GM23338 (cell line): ENCODE results near the gene YIPF1. TPM values are rescaled to one million over a fixed set of nuclear protein-coding genes. Genes with fewer than 3 reads are reported as not detected.

Experiments used
- ATAC-seq: fragments of 200-7000 bp; cut with Tn5 transposase; 3 replicates; pipeline ENCODE4 v1.9.1; 2020
- DNase-seq: peaks from one replicate; pipeline ENCODE4 v3.0.0-alpha.2; 2015; ENCODE audit warnings: low spot score
- H2AFZ ChIP-seq: fragments of 200-600 bp; sonication (generic); 2 replicates; pipeline ENCODE4 v1.8.0; 2016; ENCODE audit warnings: antibody characterized with exemption, mild to moderate bottlenecking, moderate library complexity
- H3F3A ChIP-seq: fragments of 200-600 bp; sonication (generic); replicated peaks from 2 replicates; pipeline ENCODE4 v1.8.0; 2017; ENCODE audit warnings: antibody characterized with exemption, mixed run types, low read depth
- H3K27ac ChIP-seq: fragments of 200-600 bp; sonication (generic); 2 replicates; pipeline ENCODE4 v1.6.1; 2016; ENCODE audit warnings: low read depth
- H3K27me3 ChIP-seq: fragments of 200-600 bp; sonication (generic); 2 replicates; pipeline ENCODE4 v1.8.0; 2016; ENCODE audit warnings: mild to moderate bottlenecking, mixed run types, moderate library complexity; ENCODE audit not compliant: insufficient read depth
- H3K36me3 ChIP-seq: fragments of 200-600 bp; sonication (generic); 2 replicates; pipeline ENCODE4 v1.8.0; 2016; ENCODE audit warnings: mild to moderate bottlenecking; ENCODE audit not compliant: insufficient read depth
- H3K4me1 ChIP-seq: fragments of 200-600 bp; sonication (generic); 2 replicates; pipeline ENCODE4 v1.8.0; 2016; ENCODE audit warnings: mild to moderate bottlenecking, moderate library complexity; ENCODE audit not compliant: insufficient read depth
- H3K4me2 ChIP-seq: fragments of 200-600 bp; sonication (generic); 2 replicates; pipeline ENCODE4 v1.7.1; 2017; ENCODE audit warnings: mixed run types
- H3K4me3 ChIP-seq: fragments of 200-600 bp; sonication (generic); 2 replicates; pipeline ENCODE4 v1.6.1; 2016; ENCODE audit warnings: mixed run types
- H3K79me2 ChIP-seq: fragments of 200-600 bp; sonication (generic); replicated peaks from 2 replicates; pipeline ENCODE4 v1.8.0; 2017; ENCODE audit warnings: mild to moderate bottlenecking; ENCODE audit not compliant: insufficient read depth
- H3K9me2 ChIP-seq: fragments of 200-600 bp; sonication (generic); 2 replicates; pipeline ENCODE4 v1.8.0; 2017; ENCODE audit not compliant: insufficient read depth
- H4K20me1 ChIP-seq: fragments of 200-600 bp; sonication (generic); replicated peaks from 2 replicates; pipeline ENCODE4 v1.8.0; 2017; ENCODE audit warnings: mild to moderate bottlenecking; ENCODE audit not compliant: insufficient read depth
- H3K27ac Mint-ChIP-seq: 2 replicates; pipeline ENCODE4 v1.8.0; 2020; ENCODE audit warnings: inconsistent platforms, mild to moderate bottlenecking, moderate library complexity, mixed read lengths
- H3K27me3 Mint-ChIP-seq: 3 replicates; pipeline ENCODE4 v1.8.0; 2022; ENCODE audit warnings: low read depth, mild to moderate bottlenecking, moderate library complexity, mixed read lengths, inconsistent platforms; ENCODE audit not compliant: insufficient read depth, poor library complexity
- H3K36me3 Mint-ChIP-seq: 3 replicates; pipeline ENCODE4 v1.8.0; 2021; ENCODE audit warnings: low read depth, mild to moderate bottlenecking, inconsistent platforms, moderate library complexity, mixed read lengths
- H3K4me1 Mint-ChIP-seq: 3 replicates; pipeline ENCODE4 v1.8.0; 2020; ENCODE audit warnings: mild to moderate bottlenecking, inconsistent platforms, mixed read lengths
- H3K4me3 Mint-ChIP-seq: 3 replicates; pipeline ENCODE4 v1.8.0; 2021; ENCODE audit warnings: moderate library complexity, mild to moderate bottlenecking, inconsistent platforms, mixed read lengths
- H3K9me3 Mint-ChIP-seq: 3 replicates; pipeline ENCODE4 v1.8.0; 2020; ENCODE audit warnings: moderate library complexity, mild to moderate bottlenecking, inconsistent platforms, mixed read lengths
- CREB1 ChIP-seq: fragments of 250-450 bp; sonication (Bioruptor Pico); IDR thresholded peaks from 2 replicates; pipeline ENCODE4 v1.5.0; 2020; ENCODE audit warnings: low read depth, mild to moderate bottlenecking, moderate library complexity
- CTCF ChIP-seq, 2 experiments: fragments of 200-600 bp in 1 of 2; sonication (generic) in 1 of 2; conservative IDR thresholded peaks; 2 replicates each; pipeline versions ENCODE4 v1.5.1 to v1.6.1; 2016 to 2017; ENCODE audit warnings: antibody characterized with exemption in 2 of 2, low read depth in 2 of 2, mild to moderate bottlenecking in 2 of 2, moderate library complexity in 1 of 2
- POLR2AphosphoS5 ChIP-seq: IDR thresholded peaks from 2 replicates; pipeline ENCODE4 v1.6.1; 2016; ENCODE audit warnings: antibody characterized with exemption, low read depth
- ZNF331 ChIP-seq: fragments of 250-450 bp; sonication (Bioruptor Pico); IDR thresholded peaks from 2 replicates; pipeline ENCODE4 v1.5.0; 2020; ENCODE audit warnings: low read depth, mild to moderate bottlenecking, moderate library complexity
- polyA plus RNA-seq: library from polyadenylated mRNA; unstranded; fragments of >200 nt; fragmentation: Nextera tagmentation; extraction: Ambion mirVana; gene quantifications from 2 replicates; pipeline ENCODE4 v1.2.1, GENCODE V29; 2016
- total RNA-seq: library from RNA; depleted of rRNA; stranded (reverse); fragments of >200 nt; shearing (Covaris generic); gene quantifications from 2 replicates; pipeline ENCODE4 v1.2.3, GENCODE V29; 2014
- TF ChIP-seq, protein P1 (sequence below): IDR thresholded peaks from 2 replicates; pipeline ENCODE4 v1.6.1; 2016; ENCODE audit warnings: antibody characterized with exemption

YIPF1 gene
- total and polyA plus RNA-seq, 2 experiments from 2014 or later, result 14.1 to 24.0 TPM

DNA sequence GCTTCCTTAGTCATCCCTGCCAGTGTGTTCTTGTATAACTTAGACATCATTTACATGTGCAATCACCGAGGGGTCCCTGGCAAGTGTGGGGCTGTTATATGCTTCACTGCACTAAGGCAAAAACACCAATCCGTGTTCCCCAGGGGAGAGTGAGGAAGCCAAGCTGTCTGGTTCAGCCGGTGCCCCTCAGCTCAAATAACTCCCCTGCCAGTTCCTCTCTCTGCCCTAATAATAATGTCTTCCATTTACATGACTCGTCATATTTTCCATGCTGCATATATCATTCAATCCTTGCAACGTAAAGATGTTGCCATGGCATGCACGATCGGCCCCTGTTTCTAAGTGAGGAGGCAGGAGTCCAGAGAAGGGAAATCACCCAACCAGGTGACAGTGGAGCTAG is 27.1 kb downstream of the YIPF1 start:
- no peak overlapping the region for H3K27ac Mint-ChIP-seq

GRCh38 chr1:53860967-53861411 is 28.6 kb downstream of the YIPF1 start:
- no peak overlapping the region for H3K4me3 ChIP-seq
- H3K9me2 ChIP-seq, result no peaks in the 10 kb centered on the region
- H3K36me3 ChIP-seq, result no peaks in the 10 kb centered on the region; the same call in 1 of the 2 replicates
- Mint-ChIP-seq H3K36me3 (peaks cover 7% of the 10 kb centered on the region; the same call in 1 of the 3 replicates), H3K27ac (no peak overlapping the region), H3K27me3 (peaks cover 2% of the 10 kb centered on the region), H3K4me1 (peaks cover 6% of the 10 kb centered on the region; the same call in 2 of the 3 replicates), H3K4me3 (no peak overlapping the region), H3K9me3 (no peaks in the 10 kb centered on the region)
- peak; percentile 97 for ATAC-seq
- H3K27ac ChIP-seq, result peak overlapping the region; percentile 65; the same call in 1 of the 2 replicates
- H3F3A ChIP-seq, result no peaks in the 10 kb centered on the region
- DNase-seq, result peak; percentile 88
- 0 out of 2 replicates have a peak overlapping the region, but pooled peaks have one; percentile 39 for H3K4me2 ChIP-seq
- no peaks in the 10 kb centered on the region for H3K79me2 ChIP-seq
- H2AFZ ChIP-seq, result no peak overlapping the region
- no peaks in the 10 kb centered on the region for H3K4me1 ChIP-seq
- no peak for TF ChIP-seq POLR2AphosphoS5
- TF ChIP-seq ZNF331 (CRISPR knock-in tag), result no peak
- no peak for TF ChIP-seq CREB1
- peak; percentile 90 to 96 for TF ChIP-seq CTCF (conservative IDR thresholded peaks at IDR 0.05; ENCODE audit: low read depth in 2 of 2)
- TF ChIP-seq, protein P1, sequence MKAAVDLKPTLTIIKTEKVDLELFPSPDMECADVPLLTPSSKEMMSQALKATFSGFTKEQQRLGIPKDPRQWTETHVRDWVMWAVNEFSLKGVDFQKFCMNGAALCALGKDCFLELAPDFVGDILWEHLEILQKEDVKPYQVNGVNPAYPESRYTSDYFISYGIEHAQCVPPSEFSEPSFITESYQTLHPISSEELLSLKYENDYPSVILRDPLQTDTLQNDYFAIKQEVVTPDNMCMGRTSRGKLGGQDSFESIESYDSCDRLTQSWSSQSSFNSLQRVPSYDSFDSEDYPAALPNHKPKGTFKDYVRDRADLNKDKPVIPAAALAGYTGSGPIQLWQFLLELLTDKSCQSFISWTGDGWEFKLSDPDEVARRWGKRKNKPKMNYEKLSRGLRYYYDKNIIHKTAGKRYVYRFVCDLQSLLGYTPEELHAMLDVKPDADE, result no peak
- H3K27me3 ChIP-seq, result no peaks in the 10 kb centered on the region
- no peaks in the 10 kb centered on the region for H4K20me1 ChIP-seq

More for the DNA sequence above, 27.1 kb downstream of the YIPF1 start:
- Histone ChIP-seq H3K4me1 (no peaks in the 10 kb centered on the region), H3F3A (no peaks in the 10 kb centered on the region), H3K27ac (no peak overlapping the region), H2AFZ (no peak overlapping the region), H3K79me2 (no peaks in the 10 kb centered on the region), H3K4me3 (no peak overlapping the region), H3K4me2 (no peak overlapping the region), H3K9me2 (no peaks in the 10 kb centered on the region), H3K27me3 (no peaks in the 10 kb centered on the region), H4K20me1 (no peaks in the 10 kb centered on the region), H3K36me3 (no peaks in the 10 kb centered on the region; the same call in 1 of the 2 replicates)
- ATAC-seq, result no peak
- Mint-ChIP-seq H3K36me3 (peaks cover 7% of the 10 kb centered on the region; the same call in 1 of the 3 replicates), H3K4me1 (peaks cover 6% of the 10 kb centered on the region; the same call in 2 of the 3 replicates), H3K4me3 (no peak overlapping the region), H3K9me3 (no peaks in the 10 kb centered on the region), H3K27me3 (peaks cover 2% of the 10 kb centered on the region)
- no peak for DNase-seq
- TF ChIP-seq CTCF (conservative IDR thresholded peaks at IDR 0.05; ENCODE audit: low read depth in 2 of 2), result no peak
